OCI-LY1 (cell line): Measurements from ENCODE around the gene APBB1IP.

Experiments
- EZH2 ChIP-seq: fragments of 200-600 bp; sonication (generic), shearing (Covaris generic); IDR thresholded peaks from 2 replicates; pipeline ENCODE4 v1.8.0; 2017; ENCODE audit warnings: borderline replicate concordance, mixed run types, mild to moderate bottlenecking, antibody characterized with exemption, low read length, moderate library complexity, mixed read lengths
- TF ChIP-seq, protein P1 (sequence below): fragments of 200-600 bp; sonication (generic), shearing (Covaris generic); IDR thresholded peaks from 2 replicates; pipeline ENCODE4 v1.5.1; 2017; ENCODE audit warnings: mild to moderate bottlenecking, antibody characterized with exemption, low read length, moderate library complexity, mixed read lengths

DNA sequence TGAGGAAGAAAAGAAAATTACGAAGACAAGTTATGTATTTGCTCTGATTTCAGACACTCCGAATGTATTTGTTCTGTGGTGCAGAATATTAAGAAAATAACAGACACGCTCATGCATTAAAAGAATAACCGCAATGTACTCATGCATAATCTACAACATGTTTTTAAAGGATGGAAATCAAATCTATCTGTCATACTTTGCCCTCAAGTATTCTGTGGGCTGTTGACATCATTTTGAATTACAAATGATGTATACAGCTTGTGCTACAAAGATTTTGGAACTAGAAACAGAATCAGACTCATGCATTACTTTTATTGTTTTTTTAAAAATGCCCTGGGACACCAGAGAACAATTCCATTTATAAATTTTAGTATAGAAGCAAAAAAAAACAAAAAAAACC lies 69.9 kb downstream of the APBB1IP start:
- TF ChIP-seq, protein P1, sequence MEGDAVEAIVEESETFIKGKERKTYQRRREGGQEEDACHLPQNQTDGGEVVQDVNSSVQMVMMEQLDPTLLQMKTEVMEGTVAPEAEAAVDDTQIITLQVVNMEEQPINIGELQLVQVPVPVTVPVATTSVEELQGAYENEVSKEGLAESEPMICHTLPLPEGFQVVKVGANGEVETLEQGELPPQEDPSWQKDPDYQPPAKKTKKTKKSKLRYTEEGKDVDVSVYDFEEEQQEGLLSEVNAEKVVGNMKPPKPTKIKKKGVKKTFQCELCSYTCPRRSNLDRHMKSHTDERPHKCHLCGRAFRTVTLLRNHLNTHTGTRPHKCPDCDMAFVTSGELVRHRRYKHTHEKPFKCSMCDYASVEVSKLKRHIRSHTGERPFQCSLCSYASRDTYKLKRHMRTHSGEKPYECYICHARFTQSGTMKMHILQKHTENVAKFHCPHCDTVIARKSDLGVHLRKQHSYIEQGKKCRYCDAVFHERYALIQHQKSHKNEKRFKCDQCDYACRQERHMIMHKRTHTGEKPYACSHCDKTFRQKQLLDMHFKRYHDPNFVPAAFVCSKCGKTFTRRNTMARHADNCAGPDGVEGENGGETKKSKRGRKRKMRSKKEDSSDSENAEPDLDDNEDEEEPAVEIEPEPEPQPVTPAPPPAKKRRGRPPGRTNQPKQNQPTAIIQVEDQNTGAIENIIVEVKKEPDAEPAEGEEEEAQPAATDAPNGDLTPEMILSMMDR: no peak
- no peak for TF ChIP-seq EZH2
